GM13977 (cell line): ENCODE results near the gene RPS6KB2.
"Not testable (repeated sequence)": the region's sequence is repeated elsewhere in the genome, so short reads cannot be mapped to it uniquely, and the experiment has no call there.

ENCODE experiments used
- DNase-seq: peaks from one replicate; pipeline ENCODE4 v3.0.0; 2012; ENCODE audit warnings: low spot score
- CTCF ChIP-seq: IDR thresholded peaks from 2 replicates; pipeline ENCODE4 v1.5.1; 2012; ENCODE audit warnings: mild to moderate bottlenecking, control low read depth; ENCODE audit not compliant: insufficient read depth; ENCODE audit errors: extremely low read depth, missing control alignments
- in situ Hi-C: fragments of 300-500 bp; cut with MboI; formaldehyde crosslinking; loops from one replicate; pipeline ENCODE4 v1.12.0; 2022; ENCODE audit warnings: low sequenced_read_pairs, low pct_unique_long_range_greater_than_20kb, mixed read lengths, inconsistent platforms; ENCODE audit not compliant: unreplicated experiment

RPS6KB2 gene

GRCh38 chr11:67397536-67397935 lies 30.8 kb upstream of the RPS6KB2 start:
- no peak for TF ChIP-seq CTCF
- DNase-seq = no peak
- in situ Hi-C loops = no loop called here

GRCh38 chr11:67397986-67398660 lies 30.2 kb upstream of the RPS6KB2 start:
- no peak for DNase-seq
- no peak for TF ChIP-seq CTCF
- in situ Hi-C loops = no loop called here

DNA sequence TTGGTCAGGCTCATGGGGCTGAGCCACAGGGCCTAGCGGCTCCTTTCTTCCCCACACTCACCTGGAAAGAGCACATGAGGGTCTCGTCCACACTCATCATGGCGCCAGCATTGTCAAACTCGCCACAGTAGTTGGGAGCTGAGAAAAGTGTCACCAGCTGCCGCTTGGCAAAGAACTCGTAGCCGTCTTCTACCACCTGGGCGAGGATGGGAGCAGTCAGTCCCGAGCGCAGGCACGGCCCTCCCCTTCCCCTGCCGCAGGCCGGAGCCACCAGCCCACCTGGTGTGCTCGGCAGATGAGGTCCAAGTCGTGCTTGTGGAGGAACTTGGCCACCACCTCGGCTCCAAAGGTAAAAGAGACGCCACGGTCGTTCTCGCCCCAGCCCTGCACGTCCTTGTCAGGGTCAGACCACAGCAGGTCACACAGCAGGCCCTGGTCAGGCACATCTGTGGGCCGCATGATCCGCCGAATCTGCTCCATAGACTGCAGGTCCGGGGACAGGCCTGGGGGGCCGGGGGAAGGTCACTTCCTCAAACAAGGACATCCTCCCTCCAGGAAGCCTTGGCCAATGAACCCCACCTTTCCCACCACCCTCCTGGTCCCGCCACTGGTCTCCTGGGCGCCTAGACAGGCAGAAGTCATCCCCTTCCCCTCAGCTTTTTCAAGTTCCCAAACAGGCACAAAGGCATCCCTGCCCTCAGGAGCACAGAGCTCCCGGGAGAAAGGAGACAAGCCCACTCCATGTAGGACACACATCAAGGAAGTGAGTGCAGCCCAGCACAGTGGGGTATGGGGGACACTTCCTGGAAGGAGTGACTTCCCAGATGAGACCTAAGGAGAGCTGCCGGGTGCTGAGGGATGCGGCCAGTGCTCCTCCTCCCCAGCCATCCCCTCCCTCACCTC lies 29.4 kb upstream of the RPS6KB2 start:
- no peak for TF ChIP-seq CTCF
- DNase-seq = no peak
- in situ Hi-C loops = no loop called here

DNA sequence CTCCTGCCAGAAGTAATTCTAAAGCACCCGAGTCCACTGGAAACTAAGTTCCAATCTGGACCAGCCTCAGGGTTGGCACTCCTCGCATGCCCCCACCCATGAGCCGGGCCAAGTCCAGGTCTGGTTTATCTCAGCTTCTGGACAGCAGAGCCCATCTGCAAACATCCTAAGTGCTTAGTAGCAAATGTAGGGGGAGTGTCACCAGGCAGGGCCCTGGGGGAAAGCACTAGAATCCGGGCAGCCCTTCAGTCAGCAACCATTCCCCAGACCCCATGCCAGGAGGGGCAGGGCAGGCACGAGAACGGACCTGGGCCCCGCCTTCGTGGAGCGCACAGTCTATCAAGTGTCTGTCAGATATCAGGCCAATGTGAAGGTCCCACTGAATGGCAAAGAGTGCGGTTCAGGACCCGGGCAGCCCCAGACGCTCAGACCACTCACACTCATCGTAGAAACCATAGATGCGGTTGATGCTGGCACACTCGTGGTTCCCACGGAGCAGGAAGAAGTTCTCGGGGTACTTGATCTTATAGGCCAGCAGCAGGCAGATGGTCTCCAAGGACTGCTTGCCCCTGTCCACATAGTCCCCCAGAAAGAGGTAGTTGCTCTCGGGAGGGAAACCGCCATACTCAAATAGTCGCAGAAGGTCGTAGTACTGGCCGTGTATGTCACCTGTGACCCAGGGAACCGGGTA lies 27.9 kb upstream of the RPS6KB2 start:
- no peak for TF ChIP-seq CTCF
- in situ Hi-C loops = loop anchor here (10.0 kb wide), 1 partner anchor 64 kb away; the partner anchor contains the start of gene TMEM134
- no peak for DNase-seq

DNA sequence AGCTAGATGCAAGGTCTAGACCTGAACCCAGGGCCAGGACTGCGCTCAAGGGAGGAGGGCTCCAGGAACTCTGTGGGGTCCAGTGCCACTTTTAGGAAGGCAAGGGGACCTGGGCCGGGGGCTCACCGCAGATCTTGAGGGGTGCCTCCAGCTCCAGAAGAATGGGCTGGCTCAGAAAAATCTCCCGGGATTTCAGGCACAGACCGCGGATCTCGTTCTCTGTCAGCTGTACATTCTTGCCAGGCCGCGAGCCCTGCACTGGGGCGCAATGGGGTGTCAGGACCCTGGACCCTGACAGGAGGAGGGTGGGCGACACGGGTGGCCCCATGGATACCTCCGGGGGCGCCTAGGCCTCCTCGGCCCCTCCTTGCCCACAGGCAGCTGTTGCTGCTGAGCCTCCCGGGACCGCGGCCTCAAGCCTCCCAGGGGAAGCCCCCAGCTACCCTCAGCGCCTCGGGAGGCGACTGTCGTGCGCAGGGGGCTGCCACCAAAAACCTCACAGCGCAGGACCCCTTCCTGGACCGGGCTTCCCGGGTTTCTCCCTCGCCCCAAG lies 27.3 kb upstream of the RPS6KB2 start:
- peak; percentile 48 for DNase-seq
- no peak for TF ChIP-seq CTCF
- in situ Hi-C loops = loop anchor here (10.0 kb wide), 1 partner anchor 64 kb away; the partner anchor contains the start of gene TMEM134

- peak; percentile 52 for TF ChIP-seq CTCF
- in situ Hi-C loops = loop anchor here (10.0 kb wide), 1 partner anchor 63 kb away; the partner anchor contains the start of gene TMEM134
Observed at GRCh38 chr11:67401495-67402191, 26.7 kb upstream of the RPS6KB2 start, which contains the start of gene PPP1CA. TSS of gene PPP1CA (minus strand) at chr11:67401858. CDS start at chr11:67401782, 76 bp downstream.

GRCh38 chr11:67402192-67402839 lies 26.0 kb upstream of the RPS6KB2 start:
- not testable (repeated sequence) for DNase-seq

More at GRCh38 chr11:67401495-67402191, 26.7 kb upstream of the RPS6KB2 start, which contains the start of gene PPP1CA:
- DNase-seq = peak; percentile 100

DNA sequence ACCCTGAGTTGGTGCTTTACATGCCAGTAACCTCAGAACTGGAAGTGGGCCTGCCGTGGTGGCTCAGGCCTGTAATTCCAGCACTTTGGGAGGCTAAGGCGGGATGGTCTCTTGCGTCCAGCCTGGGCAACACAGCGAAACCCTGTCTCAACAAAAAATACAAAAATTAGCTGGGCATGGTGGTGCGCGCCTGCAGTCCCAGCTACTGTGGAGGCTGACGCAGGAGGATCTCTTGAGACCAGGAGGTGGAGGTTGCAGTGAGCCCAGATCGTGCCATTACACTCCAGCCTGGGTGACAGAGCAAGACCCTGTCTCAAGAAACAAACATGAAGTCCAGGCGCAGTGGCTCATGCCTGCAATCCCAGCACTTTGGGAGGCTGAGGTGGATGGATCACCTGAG lies 25.2 kb upstream of the RPS6KB2 start:
- not testable (repeated sequence) for DNase-seq
- in situ Hi-C loops = loop anchor here (10.0 kb wide), 1 partner anchor 62 kb away; the partner anchor contains the start of gene TMEM134

More at GRCh38 chr11:67402192-67402839, 26.0 kb upstream of the RPS6KB2 start:
- in situ Hi-C loops = loop anchor here (10.0 kb wide), 1 partner anchor 62 kb away; the partner anchor contains the start of gene TMEM134
